ACHN (cell line): ENCODE measurements around the gene ITSN2.

Experiments used
- DNase-seq: peaks from one replicate; pipeline ENCODE4 v3.0.0-alpha.2; 2015
- in situ Hi-C: cut with HindIII; loops from 2 replicates; pipeline ENCODE4 v1.10.0; 2017; ENCODE audit warnings: low sequenced_read_pairs, low pct_ligation_motif_present, low pct_unique_long_range_greater_than_20kb

ITSN2 gene

GRCh38 chr2:24245986-24246776 is 114.2 kb downstream of the ITSN2 start:
- in situ Hi-C loops: no loop called here
- no peak for DNase-seq

- DNase-seq: no peak
- in situ Hi-C loops: no loop called here
Observed at GRCh38 chr2:24241528-24241927, 118.8 kb downstream of the ITSN2 start.

- in situ Hi-C loops: no loop called here
- no peak for DNase-seq
Observed at GRCh38 chr2:24239553-24239952, 120.8 kb downstream of the ITSN2 start.

GRCh38 chr2:24238158-24238557 is 122.2 kb downstream of the ITSN2 start:
- in situ Hi-C loops: no loop called here
- no peak for DNase-seq

GRCh38 chr2:24237313-24237712 is 123.0 kb downstream of the ITSN2 start:
- no peak for DNase-seq
- in situ Hi-C loops: no loop called here

- no peak for DNase-seq
- in situ Hi-C loops: no loop called here
Observed at GRCh38 chr2:24233321-24233720, 127.0 kb downstream of the ITSN2 start.

- in situ Hi-C loops: no loop called here
- DNase-seq: no peak
Observed at GRCh38 chr2:24231461-24231881, 128.9 kb downstream of the ITSN2 start.

- DNase-seq: peak; percentile 38
- in situ Hi-C loops: no loop called here
Observed at GRCh38 chr2:24228470-24228869, 131.9 kb downstream of the ITSN2 start.

GRCh38 chr2:24225499-24226242 is 134.7 kb downstream of the ITSN2 start:
- DNase-seq: no peak
- in situ Hi-C loops: no loop called here

GRCh38 chr2:24222946-24223345 is 137.4 kb downstream of the ITSN2 start:
- no peak for DNase-seq
- in situ Hi-C loops: no loop called here

GRCh38 chr2:24221343-24222050 is 138.8 kb downstream of the ITSN2 start:
- DNase-seq: no peak
- in situ Hi-C loops: no loop called here

- in situ Hi-C loops: no loop called here
- DNase-seq: no peak
Observed at GRCh38 chr2:24220554-24221291, 139.6 kb downstream of the ITSN2 start.

GRCh38 chr2:24214880-24215279 is 145.5 kb downstream of the ITSN2 start:
- in situ Hi-C loops: no loop called here
- DNase-seq: no peak

GRCh38 chr2:24211408-24211807 is 148.9 kb downstream of the ITSN2 start:
- in situ Hi-C loops: no loop called here

GRCh38 chr2:24210723-24211122 is 149.6 kb downstream of the ITSN2 start:
- in situ Hi-C loops: no loop called here
- DNase-seq: no peak

More at GRCh38 chr2:24211408-24211807, 148.9 kb downstream of the ITSN2 start:
- no peak for DNase-seq

GRCh38 chr2:24210106-24210455 is 150.3 kb downstream of the ITSN2 start:
- in situ Hi-C loops: no loop called here
- no peak for DNase-seq

GRCh38 chr2:24209389-24210105 is 150.8 kb downstream of the ITSN2 start:
- in situ Hi-C loops: no loop called here
- no peak for DNase-seq

GRCh38 chr2:24208490-24208889 is 151.8 kb downstream of the ITSN2 start:
- in situ Hi-C loops: no loop called here

More at GRCh38 chr2:24208490-24208889, 151.8 kb downstream of the ITSN2 start:
- no peak for DNase-seq
